OCI-LY1 (cell line): ENCODE measurements around the gene LRRC3C.

Experiments
- H2AFZ ChIP-seq: fragments of 200-600 bp; sonication (generic), shearing (Covaris generic); 2 replicates; pipeline ENCODE4 v1.6.0; 2014; ENCODE audit warnings: antibody characterized with exemption, mild to moderate bottlenecking, low read length
- H3F3A ChIP-seq: fragments of 200-600 bp; sonication (generic), shearing (Covaris generic); 2 replicates; pipeline ENCODE4 v1.6.0; 2014; ENCODE audit warnings: mild to moderate bottlenecking, antibody characterized with exemption, low read length, moderate library complexity; ENCODE audit not compliant: insufficient read depth
- H3K27ac ChIP-seq: fragments of 200-600 bp; sonication (generic); 2 replicates; pipeline ENCODE4 v1.5.1; 2014; ENCODE audit warnings: low read length, mixed run types, mild to moderate bottlenecking, low read depth; ENCODE audit not compliant: poor library complexity, severe bottlenecking
- H3K27me3 ChIP-seq: fragments of 200-600 bp; sonication (generic); 2 replicates; pipeline ENCODE4 v1.6.0; 2014; ENCODE audit warnings: antibody characterized with exemption, mild to moderate bottlenecking, low read length, moderate library complexity; ENCODE audit not compliant: insufficient read depth
- H3K36me3 ChIP-seq: fragments of 200-600 bp; sonication (generic); 2 replicates; pipeline ENCODE4 v1.6.1; 2014; ENCODE audit warnings: mild to moderate bottlenecking, antibody characterized with exemption, low read length, moderate library complexity, mixed read lengths; ENCODE audit not compliant: insufficient read depth
- H3K4me1 ChIP-seq: fragments of 200-600 bp; sonication (generic); 2 replicates; pipeline ENCODE4 v1.5.1; 2014; ENCODE audit warnings: mild to moderate bottlenecking, low read length, moderate library complexity; ENCODE audit not compliant: insufficient read depth, severe bottlenecking
- H3K4me2 ChIP-seq: fragments of 200-600 bp; sonication (generic), shearing (Covaris generic); 2 replicates; pipeline ENCODE4 v1.6.1; 2014; ENCODE audit warnings: low read length
- H3K4me3 ChIP-seq: fragments of 200-600 bp; sonication (generic); 2 replicates; pipeline ENCODE4 v1.5.1; 2014; ENCODE audit warnings: low read length, low read depth, mild to moderate bottlenecking, mixed read lengths; ENCODE audit not compliant: poor library complexity, severe bottlenecking
- H3K79me2 ChIP-seq: fragments of 200-600 bp; shearing (Covaris generic); 2 replicates; pipeline ENCODE4 v1.6.1; 2016; ENCODE audit warnings: mixed run types, low read length, mixed read lengths; ENCODE audit not compliant: insufficient read depth
- H3K9ac ChIP-seq: fragments of 200-600 bp; sonication (generic), shearing (Covaris generic); 2 replicates; pipeline ENCODE4 v1.6.1; 2014; ENCODE audit warnings: mild to moderate bottlenecking, low read length, mixed read lengths
- H3K9me2 ChIP-seq: fragments of 200-600 bp; sonication (generic), shearing (Covaris generic); 2 replicates; pipeline ENCODE4 v1.6.1; 2014; ENCODE audit warnings: low read depth, mild to moderate bottlenecking, low read length, mixed read lengths
- H3K9me3 ChIP-seq: fragments of 200-600 bp; shearing (Covaris generic); 2 replicates; pipeline ENCODE4 v1.6.1; 2014; ENCODE audit warnings: low read length, mixed read lengths
- H4K20me1 ChIP-seq: fragments of 200-600 bp; sonication (generic), shearing (Covaris generic); 2 replicates; pipeline ENCODE4 v1.6.0; 2016; ENCODE audit warnings: mild to moderate bottlenecking, low read length; ENCODE audit not compliant: insufficient read depth
- CTCF ChIP-seq: fragments of 200-600 bp; sonication (generic), shearing (Covaris generic); IDR thresholded peaks from 2 replicates; pipeline ENCODE4 v1.5.1; 2017; ENCODE audit warnings: mild to moderate bottlenecking, antibody characterized with exemption, low read length, moderate library complexity, mixed read lengths
- EZH2 ChIP-seq: fragments of 200-600 bp; sonication (generic), shearing (Covaris generic); IDR thresholded peaks from 2 replicates; pipeline ENCODE4 v1.8.0; 2017; ENCODE audit warnings: borderline replicate concordance, mixed run types, mild to moderate bottlenecking, antibody characterized with exemption, low read length, moderate library complexity, mixed read lengths

The LRRC3C gene

GRCh38 chr17:39949028-39949427 lies 21.5 kb downstream of the LRRC3C start:
- Histone ChIP-seq H3K4me1 (peaks cover 25% of the 10 kb centered on the region), H3K9ac (no peak overlapping the region), H3K36me3 (no peaks in the 10 kb centered on the region), H3K4me2 (peak overlapping the region; percentile 10; the same call in 1 of the 2 replicates), H3F3A (no peaks in the 10 kb centered on the region), H3K27ac (no peak overlapping the region), H3K9me2 (no peaks in the 10 kb centered on the region), H2AFZ (peak overlapping the region; percentile 44), H4K20me1 (no peaks in the 10 kb centered on the region), H3K4me3 (no peak overlapping the region), H3K27me3 (no peaks in the 10 kb centered on the region), H3K79me2 (no peaks in the 10 kb centered on the region), H3K9me3 (no peaks in the 10 kb centered on the region)
- TF ChIP-seq EZH2 (no peak), CTCF (no peak)

- H3K27me3 ChIP-seq = no peaks in the 10 kb centered on the region
- no peaks in the 10 kb centered on the region for H3K9me2 ChIP-seq
- TF ChIP-seq CTCF (no peak), EZH2 (no peak)
- H3K4me2 ChIP-seq = no peak overlapping the region
- no peaks in the 10 kb centered on the region for H3K36me3 ChIP-seq
- H3F3A ChIP-seq = no peaks in the 10 kb centered on the region
- no peaks in the 10 kb centered on the region for H3K79me2 ChIP-seq
- no peak overlapping the region for H3K27ac ChIP-seq
- H2AFZ ChIP-seq = no peak overlapping the region
- peaks cover 25% of the 10 kb centered on the region for H3K4me1 ChIP-seq
- no peaks in the 10 kb centered on the region for H3K9me3 ChIP-seq
- no peaks in the 10 kb centered on the region for H4K20me1 ChIP-seq
- H3K4me3 ChIP-seq = no peak overlapping the region
- H3K9ac ChIP-seq = no peak overlapping the region
These were observed 23.4 kb downstream of the LRRC3C start for GRCh38 chr17:39950871-39951348.

GRCh38 chr17:39951924-39952679 lies 24.6 kb downstream of the LRRC3C start:
- no peak overlapping the region for H3K27ac ChIP-seq
- H3K4me1 ChIP-seq = peaks cover 25% of the 10 kb centered on the region
- no peaks in the 10 kb centered on the region for H4K20me1 ChIP-seq
- no peaks in the 10 kb centered on the region for H3K79me2 ChIP-seq
- H2AFZ ChIP-seq = no peak overlapping the region
- peak overlapping the region; percentile 54 for H3K4me3 ChIP-seq
- H3K36me3 ChIP-seq = no peaks in the 10 kb centered on the region
- no peak for TF ChIP-seq EZH2
- no peak for TF ChIP-seq CTCF
- H3K9ac ChIP-seq = peak overlapping the region; percentile 46; the same call in 1 of the 2 replicates
- H3K27me3 ChIP-seq = no peaks in the 10 kb centered on the region
- no peaks in the 10 kb centered on the region for H3F3A ChIP-seq
- no peaks in the 10 kb centered on the region for H3K9me2 ChIP-seq
- H3K9me3 ChIP-seq = no peaks in the 10 kb centered on the region
- peak overlapping the region; percentile 68 for H3K4me2 ChIP-seq
